HG02852 (cell line): ENCODE data around the gene NCLN.
"Not testable (repeated sequence)": the region's sequence is repeated elsewhere in the genome, so short reads cannot be mapped to it uniquely, and the experiment has no call there.

ENCODE experiments used
- ATAC-seq: cut with Tn5 transposase; IDR thresholded peaks from one replicate; pipeline ENCODE4 v1.9.1; 2021; ENCODE audit warnings: mild to moderate bottlenecking, moderate library complexity; ENCODE audit not compliant: unreplicated experiment

Gene NCLN

DNA sequence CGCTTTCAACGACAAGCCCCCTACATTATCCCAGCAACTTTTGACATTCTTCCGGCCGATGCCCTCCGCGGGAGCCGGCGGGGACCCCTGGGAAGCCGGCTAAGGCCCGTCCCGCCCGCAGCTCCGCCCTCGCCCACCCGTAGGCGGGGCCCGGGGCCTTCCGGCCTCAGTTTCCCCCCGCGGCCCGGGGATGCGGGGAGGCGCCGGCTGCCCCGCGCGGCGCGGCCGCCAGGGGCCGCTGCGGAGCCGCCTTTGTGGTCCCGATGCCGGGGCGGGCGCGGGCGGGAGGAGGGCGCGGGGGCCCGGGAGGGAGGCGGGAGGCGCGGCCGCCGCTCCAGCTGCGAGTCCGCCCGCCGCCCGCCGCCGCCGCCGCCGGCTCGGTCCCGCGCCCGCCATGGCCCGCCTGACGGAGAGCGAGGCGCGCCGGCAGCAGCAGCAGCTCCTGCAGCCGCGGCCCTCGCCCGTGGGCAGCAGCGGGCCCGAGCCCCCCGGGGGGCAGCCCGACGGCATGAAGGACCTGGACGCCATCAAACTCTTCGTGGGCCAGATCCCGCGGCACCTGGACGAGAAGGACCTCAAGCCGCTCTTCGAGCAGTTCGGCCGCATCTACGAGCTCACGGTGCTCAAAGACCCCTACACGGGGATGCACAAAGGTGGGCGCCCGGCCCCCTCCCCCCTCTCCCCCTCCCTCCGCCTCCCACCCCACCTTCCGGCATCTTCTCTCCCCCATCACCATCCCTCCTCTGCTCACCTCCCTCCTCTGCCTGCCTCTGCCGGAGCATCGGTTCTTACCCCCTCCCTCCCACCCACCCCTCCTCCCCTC, 38.8 kb downstream of the NCLN start, which contains the start of gene CELF5:
Gene CELF5, plus strand, starts transcription at position 316 of the 823 bp plus-strand sequence. Its CDS starts 79 bp downstream, at position 395.
- no peak for ATAC-seq

DNA sequence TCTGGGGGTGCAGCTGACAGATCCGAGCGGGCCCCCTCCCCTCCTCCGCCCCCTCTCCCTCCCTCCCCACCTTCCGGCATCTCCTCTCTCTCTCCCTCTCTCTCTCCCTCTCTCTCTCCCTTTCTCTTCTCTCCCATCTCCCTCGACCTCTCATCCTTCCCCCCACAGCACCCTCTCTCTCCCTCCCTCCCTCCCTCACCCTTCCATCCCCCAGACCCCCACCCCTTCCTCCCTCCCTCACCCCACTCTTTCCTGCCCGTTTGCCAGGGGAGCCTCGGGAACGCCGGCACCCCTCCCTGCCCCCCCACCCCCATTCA, 39.4 kb downstream of the NCLN start:
- no peak for ATAC-seq

DNA sequence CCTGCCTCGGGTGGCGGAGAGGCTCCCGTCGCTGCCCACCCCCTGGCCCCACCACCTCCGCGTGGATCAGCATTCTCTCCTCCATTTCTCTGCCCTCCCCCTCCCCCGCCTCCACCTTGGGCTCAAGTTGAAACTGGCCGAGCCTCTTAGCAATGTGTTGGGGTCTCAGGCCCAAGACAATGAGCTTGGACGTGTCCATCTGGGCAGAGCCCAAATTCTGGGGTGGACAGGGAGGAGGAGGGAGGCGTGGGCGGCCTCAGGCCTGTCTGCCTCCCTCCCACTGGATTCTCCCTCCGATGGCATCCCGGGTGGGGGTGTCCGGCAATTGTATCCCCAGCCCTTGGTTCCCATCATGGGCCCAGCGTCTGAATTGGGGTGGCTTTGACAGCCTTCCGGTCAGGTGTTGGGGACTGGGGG, 40.0 kb downstream of the NCLN start:
- no peak for ATAC-seq

DNA sequence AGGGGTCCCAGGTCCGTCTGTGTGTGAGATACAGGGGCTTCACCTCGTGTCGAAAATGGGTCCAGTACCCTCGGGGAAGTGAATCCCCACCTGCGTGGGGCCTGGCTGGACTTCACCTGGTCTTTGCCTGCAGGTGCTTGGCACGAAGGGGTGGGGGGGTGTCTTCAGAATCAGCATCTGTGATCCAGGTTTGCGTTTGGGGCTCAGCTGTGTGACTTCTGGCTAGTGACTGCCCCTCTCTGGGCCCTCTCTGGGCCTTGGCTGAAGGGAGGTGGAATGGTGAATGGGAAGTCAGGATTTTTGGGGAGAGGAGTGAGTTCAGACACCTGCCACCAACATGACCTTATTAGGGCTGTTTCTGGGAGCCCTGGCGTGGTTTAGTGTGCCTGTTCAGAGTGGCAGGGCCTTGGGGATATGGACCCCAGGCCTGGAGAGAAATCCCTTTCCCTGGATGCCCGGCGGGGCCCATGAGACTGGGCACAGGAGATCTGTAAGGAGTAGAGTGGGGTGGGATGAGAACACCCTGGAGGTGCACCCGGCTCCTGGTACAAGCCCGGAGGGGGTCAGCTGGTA, 41.4 kb downstream of the NCLN start:
- ATAC-seq = no peak

DNA sequence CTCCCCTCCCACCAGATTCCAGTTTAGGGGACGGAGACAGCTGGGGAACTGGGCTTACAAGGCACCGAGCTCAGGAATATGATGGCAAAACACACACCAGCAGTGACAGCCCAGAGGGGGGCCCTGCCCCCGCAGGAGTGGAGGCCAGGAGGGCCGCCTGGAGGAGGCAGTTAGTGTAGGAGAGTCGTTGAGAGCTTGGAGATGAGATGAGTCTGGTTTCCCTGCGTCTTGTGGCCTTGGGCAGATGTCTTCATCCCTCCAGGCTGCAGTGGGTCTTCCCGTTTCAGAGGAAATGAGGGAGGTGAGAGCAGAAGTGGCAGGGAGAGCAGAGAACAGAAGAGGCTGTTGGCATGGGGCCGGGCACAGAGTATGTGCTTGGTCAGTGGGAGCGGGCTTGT, 43.6 kb downstream of the NCLN start:
- ATAC-seq = no peak

DNA sequence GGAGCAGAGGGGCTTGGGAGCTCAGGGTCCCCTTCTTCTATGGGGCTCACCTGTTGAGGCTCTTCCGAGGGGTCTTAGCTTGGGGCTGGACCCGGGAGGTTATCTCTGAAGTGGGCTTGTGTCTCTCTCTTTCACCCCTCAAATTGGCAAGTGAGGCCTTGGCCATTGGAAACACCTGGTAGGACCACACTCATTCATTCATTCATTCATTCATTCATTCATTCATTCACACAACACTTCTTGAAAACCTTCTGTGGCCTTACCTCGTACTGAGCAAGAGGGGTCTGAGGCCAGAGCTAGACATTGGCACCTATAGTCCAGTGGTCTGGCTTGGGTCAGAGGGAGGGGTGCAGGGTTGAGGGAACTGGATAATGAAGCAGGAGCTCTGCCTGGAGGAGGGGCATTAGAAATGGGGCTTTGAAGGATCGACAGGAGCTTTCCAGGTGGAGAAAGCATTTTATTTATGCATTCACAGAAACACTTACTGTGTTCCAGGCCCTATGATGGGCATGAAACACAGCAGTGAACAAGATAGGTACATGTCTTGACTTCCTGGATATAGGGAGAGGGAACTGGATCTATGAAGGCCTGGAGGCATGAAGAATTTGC, 44.3 kb downstream of the NCLN start:
- no peak for ATAC-seq

DNA sequence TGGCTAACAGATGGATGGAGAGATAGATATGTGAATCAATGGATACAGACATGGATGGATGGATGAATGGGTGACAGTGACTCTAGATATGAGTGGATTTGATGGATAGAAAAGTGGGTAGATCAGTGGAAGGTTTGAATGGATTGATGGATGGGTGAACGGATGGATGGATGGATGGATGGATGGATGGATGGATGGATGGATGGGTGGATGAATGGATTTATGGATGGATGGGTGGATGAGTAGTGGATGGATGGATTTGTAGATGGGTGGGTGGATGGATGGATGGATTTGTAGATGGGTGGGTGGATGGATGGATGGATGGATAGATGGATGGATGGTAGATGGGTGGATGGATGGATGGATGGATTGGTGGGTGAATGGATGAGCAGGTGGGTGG, 45.6 kb downstream of the NCLN start:
- no peak for ATAC-seq

DNA sequence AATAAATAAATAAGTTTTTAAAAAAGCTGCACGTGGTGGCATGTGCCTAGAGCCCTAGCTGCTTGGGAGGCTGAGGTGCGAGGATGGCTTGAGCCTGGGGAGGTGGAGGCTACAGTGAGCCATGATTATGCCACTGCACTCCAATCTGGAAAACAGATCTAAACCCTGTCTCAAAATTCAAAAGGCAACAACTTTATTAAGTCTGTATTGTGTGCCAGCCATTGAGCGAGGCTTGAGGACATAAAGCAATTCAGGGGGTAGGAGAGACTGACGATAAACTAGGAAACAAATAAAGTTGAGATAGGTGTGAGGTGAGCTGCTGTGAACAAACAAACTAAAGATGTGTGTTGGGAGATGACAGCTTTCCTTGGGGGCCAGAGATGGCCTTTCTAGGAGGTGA, 47.4 kb downstream of the NCLN start:
- ATAC-seq = no peak

DNA sequence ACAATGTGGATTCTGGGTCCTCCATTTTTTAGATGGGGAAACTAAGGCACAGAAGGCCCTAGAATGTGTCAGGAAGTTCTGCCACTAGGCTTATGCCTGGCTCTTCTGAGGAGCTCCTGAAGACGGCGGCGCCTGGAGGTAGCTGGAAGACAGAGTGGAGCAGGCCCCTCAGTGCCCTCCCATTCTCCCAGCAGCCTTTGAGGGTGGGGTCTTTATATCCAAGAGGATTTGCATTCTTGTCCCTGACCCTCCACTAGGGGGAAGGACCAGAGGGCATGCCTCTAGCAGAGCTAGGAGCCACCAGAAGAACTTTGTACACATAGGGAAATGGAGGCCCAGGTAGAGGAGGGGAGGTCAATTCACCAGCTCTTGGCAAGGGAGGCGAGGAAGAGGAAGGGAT, 48.1 kb downstream of the NCLN start:
- ATAC-seq = no peak

DNA sequence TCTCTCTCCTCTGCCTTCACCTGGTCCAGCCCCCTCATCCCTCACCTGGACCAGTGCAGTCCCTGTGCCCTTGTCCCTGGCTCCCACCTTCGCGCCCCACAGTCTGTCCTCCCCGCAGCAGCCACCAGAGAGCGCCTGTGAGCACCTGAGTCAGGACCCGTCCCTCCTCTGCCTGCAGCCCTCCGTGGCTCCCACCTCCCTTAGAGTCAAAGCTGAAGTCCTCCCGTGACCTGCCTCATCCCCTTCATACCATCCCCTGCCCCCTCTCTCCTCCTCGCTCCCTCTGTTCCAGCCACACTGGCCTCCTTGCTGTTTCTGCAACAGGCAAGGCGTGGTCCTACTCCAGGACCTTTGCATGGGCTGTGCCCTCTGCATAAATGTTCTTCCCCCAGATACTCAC, 49.1 kb downstream of the NCLN start:
- no peak for ATAC-seq

DNA sequence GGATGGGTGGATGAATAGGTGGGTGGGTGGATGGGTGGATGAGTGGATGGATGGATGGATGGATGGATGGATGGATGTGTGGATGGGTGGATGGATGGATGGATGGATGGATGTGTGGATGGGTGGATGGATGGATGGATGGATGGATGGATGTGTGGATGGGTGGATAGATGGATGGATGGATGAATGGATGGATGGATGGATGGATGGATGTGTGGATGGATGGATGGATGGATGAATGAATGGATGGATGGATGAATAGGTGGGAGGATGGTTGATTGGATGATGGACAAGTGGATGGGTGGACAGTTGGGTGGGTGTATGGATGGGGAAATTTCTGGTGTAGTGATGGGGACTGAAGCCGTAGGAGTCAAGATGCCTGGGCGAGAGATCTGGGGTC, 49.9 kb downstream of the NCLN start:
- not testable (repeated sequence) for ATAC-seq

DNA sequence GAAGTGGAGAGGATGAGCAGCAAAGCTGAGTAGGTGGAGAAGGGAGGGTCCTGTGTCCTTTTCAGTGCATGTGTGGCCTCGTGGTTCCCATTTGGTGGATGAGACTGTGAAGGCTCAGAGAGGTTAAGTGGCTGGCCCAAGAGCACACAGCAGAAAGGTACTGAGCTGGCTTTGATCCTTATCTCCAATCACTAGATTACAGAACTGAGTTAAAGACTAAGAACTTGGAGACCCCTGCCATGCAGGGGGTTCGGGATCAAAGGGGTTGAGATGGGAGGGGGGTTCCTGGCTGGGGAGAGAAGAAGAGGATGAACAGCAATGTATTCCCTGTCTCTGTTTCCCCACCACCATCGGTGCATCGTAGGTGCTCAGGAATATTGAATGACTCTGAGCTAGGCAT, 50.5 kb downstream of the NCLN start:
- ATAC-seq = no peak

DNA sequence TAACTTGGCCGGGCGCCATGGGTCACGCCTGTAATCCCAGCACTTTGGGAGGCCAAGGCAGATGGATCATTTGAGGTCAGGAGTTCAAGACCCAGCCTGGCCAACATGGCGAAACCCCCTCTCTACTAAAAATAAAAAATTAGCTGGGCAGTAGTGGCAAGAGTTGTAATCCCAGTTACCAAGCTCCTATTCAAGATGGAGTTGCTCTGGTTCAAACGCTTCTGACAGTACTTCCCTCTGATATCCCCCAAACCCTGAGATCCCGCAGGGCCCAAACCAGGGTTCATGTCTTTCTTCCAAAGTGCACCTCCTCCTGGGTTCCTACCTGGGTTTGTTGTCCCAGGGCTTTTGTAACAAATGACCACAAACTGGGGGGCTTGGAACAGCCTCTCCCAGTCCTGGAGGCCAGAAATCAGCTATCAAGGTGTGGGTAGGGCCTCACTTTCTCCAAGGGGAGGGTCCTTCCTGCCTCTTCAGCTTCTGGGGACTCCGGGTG, 52.4 kb downstream of the NCLN start:
- ATAC-seq = no peak

DNA sequence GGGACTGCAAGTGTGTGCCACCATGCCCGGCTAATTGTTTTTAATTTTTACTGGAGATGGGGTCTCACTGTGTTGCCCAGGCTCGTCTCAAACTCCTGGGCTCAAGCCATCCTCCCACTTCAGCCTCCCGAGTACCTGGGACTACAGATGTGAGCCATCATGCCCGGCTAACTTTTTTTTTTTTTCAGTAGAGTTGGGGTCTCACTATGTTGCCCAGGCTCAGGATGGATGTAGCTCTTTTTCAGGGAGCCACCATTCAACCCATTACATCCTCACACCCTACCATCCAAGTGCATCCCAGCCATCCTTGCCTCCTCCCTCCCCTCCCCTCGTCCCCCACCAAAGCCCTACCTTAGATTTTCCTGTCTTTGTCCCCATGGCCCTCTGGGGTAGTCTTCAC, 53.6 kb downstream of the NCLN start:
- no peak for ATAC-seq

DNA sequence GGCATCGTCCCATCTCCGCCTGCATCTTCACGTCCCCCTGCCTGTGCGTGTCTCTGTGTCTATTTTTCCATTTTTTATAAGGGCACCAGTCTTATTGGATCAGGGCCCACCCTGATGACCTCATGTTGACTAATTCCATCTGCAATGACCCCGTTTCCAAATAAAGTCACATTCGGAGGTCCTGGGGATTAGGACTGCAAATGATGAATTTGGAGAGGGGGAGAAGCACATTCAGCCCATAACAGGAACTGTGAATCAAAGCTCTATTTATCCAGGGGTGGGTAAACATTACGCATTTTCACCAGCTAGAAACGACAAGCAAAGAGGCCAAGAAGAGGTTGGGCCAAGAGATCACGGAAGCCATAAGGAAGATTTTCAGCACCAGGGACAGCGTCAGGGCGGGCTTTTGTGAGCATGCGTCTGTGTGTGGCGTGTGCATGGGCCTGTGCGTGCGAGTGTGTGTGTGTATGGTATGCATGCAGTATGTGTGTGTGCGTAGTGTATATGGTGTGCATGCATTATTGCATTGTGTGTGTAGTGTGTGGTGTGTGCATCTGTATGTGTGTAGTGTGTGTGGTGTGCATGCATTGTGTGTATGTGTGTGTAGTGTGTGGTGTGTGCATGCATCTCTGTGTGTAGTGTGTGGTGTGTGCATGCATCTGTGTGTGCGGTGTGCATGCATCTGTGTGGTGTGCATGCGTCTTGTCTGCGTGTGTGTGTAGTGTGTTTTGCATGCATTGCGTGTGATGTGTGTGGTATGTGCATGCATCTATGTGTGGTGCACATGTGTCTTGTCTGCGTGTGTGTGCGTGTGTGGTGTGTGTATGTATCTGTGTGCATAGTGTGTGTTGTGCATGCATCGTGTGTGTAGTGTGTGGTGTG, 58.3 kb downstream of the NCLN start:
- ATAC-seq = no peak

DNA sequence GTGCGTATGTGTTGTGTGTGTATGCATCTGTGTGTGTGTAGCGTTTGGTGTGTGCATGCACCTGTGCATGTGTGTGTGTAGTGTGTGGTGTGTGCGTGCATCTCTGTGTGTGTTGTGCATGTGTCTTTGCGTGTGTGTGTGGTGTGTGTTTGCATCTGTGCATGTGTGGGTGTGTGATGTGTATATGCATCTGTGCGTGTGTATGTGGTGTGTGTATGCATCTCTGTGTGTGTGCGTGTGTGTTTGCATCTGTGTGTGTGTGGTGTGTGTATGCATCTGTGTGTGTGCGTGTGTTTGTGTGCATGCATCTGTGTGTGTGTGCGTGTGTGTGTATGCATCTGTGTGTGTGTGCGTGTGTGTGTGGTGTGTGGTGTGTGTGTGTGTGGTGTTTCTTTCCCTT, 59.3 kb downstream of the NCLN start:
- ATAC-seq = no peak

DNA sequence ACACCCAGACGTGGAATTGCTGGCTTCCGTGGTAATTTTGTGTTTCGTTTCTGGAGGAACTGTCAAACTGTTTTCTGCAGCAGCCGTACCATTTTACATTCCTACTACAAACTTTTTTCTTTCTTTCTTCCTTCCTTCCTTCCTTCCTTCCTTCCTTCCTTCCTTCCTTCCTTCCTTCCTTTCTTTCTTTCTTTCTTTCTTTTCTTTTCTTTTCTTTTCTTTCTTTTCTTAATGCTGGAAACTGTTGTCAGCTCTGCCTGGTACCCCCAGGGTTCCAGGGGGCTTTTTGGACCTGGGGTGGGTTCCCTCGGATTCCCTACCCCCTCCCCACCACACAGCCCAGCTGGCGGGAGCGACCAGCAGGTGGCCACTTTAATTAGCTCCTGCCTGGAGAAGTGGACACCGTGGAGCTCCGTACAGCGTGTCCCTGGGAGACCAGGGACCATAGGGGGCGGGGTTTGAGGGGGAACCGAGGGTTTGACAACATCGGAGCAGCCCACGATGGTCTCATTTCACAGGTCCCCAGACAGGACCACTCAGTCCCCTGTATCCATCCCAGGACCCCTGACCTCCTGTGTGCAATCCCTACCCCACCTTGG, 63.1 kb downstream of the NCLN start:
- ATAC-seq = no peak

DNA sequence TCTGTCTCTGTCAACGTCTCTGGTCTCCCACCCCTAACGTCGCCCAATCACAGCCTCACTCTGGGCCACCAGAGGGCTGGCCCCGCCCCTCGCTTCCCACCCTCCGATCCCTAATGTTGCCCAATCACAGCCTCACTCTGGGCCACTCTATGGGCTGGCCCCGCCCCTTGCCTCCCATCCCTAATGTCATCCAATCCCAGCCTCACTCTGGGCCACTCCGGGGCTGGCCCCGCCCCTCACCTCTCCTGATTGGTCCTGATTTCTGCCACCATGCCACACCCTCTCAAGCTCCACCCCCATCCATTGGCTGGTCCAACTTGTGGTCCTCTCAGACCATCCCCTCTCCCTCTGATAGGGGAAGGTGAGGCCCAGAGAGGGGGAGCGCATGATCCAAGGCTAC, 63.7 kb downstream of the NCLN start:
- ATAC-seq = no peak

DNA sequence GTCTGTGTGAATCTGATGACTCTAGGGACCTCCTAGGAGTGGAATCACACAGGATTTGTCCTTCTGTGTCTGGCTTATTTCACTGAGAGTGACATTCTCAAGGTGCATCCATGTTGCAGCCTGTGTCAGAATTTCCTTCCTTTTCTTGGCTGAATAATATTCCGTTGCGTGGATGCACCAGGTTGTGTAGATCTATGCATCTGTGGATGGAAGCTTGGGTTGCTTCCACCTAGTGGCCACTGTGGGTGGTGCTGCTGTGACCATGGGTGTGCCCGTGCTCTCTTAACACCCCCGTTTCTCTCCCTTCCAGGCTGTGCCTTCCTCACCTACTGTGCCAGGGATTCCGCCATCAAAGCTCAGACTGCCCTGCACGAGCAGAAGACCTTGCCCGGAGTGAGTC, 64.9 kb downstream of the NCLN start:
- no peak for ATAC-seq

DNA sequence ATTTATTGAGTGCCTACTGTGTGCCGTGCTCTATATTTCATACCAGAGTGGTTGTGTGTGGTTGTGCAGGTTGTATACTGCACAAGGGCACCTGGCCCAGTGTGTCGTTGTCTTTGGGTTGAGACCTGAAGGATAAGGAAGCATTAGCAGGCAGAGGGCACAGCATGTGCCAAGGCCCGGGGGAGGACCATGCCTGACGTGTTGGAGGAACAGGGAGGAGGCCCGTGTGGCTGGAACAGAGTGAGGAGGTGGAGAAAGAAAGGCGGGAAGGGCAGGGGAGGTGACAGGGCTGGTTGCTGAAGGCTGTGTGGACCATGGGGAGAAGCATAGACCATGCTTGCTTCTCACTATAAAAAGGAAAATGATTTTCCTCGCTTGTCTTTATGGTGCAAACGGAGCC, 65.5 kb downstream of the NCLN start:
- ATAC-seq = no peak

DNA sequence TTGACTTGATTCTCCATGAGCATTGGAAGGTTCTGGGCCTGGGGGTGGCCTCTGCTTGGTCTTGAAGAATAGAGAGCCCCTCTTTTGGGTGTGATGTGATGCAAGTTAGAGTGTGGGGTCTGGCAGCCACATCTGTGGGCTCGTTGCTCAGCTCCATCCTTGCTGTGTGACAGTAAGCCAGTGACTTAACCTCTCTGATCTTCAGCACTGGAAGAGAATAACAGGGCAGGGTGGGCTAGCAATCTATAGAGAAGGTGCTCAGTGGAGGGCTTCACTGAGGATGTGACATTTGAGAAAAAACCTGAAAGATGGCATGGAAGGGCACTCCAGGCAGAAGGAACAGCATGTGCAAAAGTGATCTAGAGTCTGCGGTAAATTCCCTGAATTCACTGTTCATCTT, 66.9 kb downstream of the NCLN start:
- no peak for ATAC-seq
